ENCODE results near the gene BICD1.
A peak's percentile ranks its signal among the peaks of the same experiment; 100 is the strongest.

BICD1 gene

DNA sequence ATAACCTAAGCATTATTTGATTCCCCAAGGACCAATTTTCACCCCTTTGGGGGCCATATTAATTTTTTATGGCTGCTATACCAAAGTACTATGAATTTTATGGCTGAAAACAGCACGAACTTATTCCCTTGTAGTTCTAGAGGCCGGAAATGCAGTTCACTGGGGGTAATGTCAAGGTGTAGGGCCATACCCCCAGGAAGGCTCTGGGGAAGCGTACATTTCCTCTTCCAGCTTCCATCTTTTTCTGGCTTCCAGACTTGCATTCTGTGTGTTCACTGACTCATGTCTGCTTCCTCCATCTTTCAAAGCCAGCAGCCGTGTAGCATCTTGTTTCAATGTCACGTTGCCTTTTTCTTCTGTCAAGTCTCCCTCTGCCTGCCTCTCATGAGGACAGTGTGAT is 133.5 kb downstream of the BICD1 start:
- Mint-ChIP-seq H3K4me3 (no peak overlapping the region), H3K4me1 (no peaks in the 10 kb centered on the region), H3K27me3 (ENCODE audit: low read depth) (no peaks in the 10 kb centered on the region), H3K27ac (peak overlapping the region in 1 of 3 experiments; percentile 1), H3K9me3 (peaks cover 14% of the 10 kb centered on the region), H3K36me3 (ENCODE audit: low read depth) (peaks cover 24% of the 10 kb centered on the region)
- TF ChIP-seq CTCF (IDR thresholded peaks at IDR 0.05; ENCODE audit: unreplicated experiment in 3 of 3), result no peak

GRCh38 chr12:32240831-32241230 is 134.2 kb downstream of the BICD1 start:
- H3K36me3 Mint-ChIP-seq (ENCODE audit: low read depth), result peaks cover 23% of the 10 kb centered on the region
- no peaks in the 10 kb centered on the region for H3K4me1 Mint-ChIP-seq
- H3K27me3 Mint-ChIP-seq (ENCODE audit: low read depth), result no peaks in the 10 kb centered on the region
- H3K27ac Mint-ChIP-seq, result no peak overlapping the region
- no peak for TF ChIP-seq CTCF (IDR thresholded peaks at IDR 0.05; ENCODE audit: unreplicated experiment in 3 of 3)
- peaks cover 14% of the 10 kb centered on the region for H3K9me3 Mint-ChIP-seq
- no peak overlapping the region for H3K4me3 Mint-ChIP-seq

GRCh38 chr12:32242641-32243040 is 136.0 kb downstream of the BICD1 start:
- Mint-ChIP-seq H3K36me3 (ENCODE audit: low read depth) (peaks cover 15% of the 10 kb centered on the region), H3K27me3 (ENCODE audit: low read depth) (no peaks in the 10 kb centered on the region), H3K4me1 (no peaks in the 10 kb centered on the region), H3K4me3 (no peak overlapping the region), H3K9me3 (peaks cover 8% of the 10 kb centered on the region), H3K27ac (no peak overlapping the region)
- no peak for TF ChIP-seq CTCF (IDR thresholded peaks at IDR 0.05; ENCODE audit: unreplicated experiment in 3 of 3)

- H3K4me3 Mint-ChIP-seq, result no peak overlapping the region
- H3K27ac Mint-ChIP-seq, result peak overlapping the region in 1 of 3 experiments; percentile 77
- H3K9me3 Mint-ChIP-seq, result peaks cover 3% of the 10 kb centered on the region
- H3K4me1 Mint-ChIP-seq, result no peaks in the 10 kb centered on the region
- H3K27me3 Mint-ChIP-seq (ENCODE audit: low read depth), result no peaks in the 10 kb centered on the region
- H3K36me3 Mint-ChIP-seq (ENCODE audit: low read depth), result peaks cover 3% of the 10 kb centered on the region
- TF ChIP-seq CTCF (IDR thresholded peaks at IDR 0.05; ENCODE audit: unreplicated experiment in 3 of 3), result no peak
Measured at GRCh38 chr12:32248441-32249140, 141.9 kb downstream of the BICD1 start.

- Mint-ChIP-seq H3K4me3 (no peak overlapping the region), H3K4me1 (no peaks in the 10 kb centered on the region), H3K27me3 (ENCODE audit: low read depth) (no peaks in the 10 kb centered on the region), H3K36me3 (ENCODE audit: low read depth) (peaks cover 3% of the 10 kb centered on the region), H3K27ac (no peak overlapping the region), H3K9me3 (peaks cover 3% of the 10 kb centered on the region)
- no peak for TF ChIP-seq CTCF (IDR thresholded peaks at IDR 0.05; ENCODE audit: unreplicated experiment in 3 of 3)
Measured at GRCh38 chr12:32249777-32250176, 143.1 kb downstream of the BICD1 start.

All from nephron (organoid).